ENCODE results near the gene GNB1.

GNB1 gene

DNA sequence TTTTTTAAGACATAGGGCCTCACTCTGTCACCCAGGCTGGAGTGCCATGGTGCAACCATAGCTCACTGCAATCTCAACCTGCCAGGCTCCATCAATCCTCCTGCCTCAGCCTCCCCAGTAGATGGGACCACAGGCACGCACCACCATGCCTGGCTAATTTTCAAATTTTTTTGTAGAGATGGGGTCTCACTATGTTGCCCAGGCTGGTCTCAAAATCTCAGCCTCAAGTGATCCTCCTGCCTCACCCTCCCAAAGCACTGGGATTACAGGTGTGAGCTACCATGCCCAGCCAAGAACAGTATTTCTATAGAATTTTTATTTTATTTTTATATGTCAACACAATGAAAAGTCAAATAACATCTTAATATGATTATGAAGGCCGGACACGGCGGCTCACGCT, 10.9 kb downstream of the GNB1 start:
- TF ChIP-seq, protein P1, sequence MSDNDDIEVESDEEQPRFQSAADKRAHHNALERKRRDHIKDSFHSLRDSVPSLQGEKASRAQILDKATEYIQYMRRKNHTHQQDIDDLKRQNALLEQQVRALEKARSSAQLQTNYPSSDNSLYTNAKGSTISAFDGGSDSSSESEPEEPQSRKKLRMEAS (IDR thresholded peaks at IDR 0.05), result no peak
- no peak for TF ChIP-seq TEAD4 (IDR thresholded peaks at IDR 0.05)
- TF ChIP-seq, protein P2, sequence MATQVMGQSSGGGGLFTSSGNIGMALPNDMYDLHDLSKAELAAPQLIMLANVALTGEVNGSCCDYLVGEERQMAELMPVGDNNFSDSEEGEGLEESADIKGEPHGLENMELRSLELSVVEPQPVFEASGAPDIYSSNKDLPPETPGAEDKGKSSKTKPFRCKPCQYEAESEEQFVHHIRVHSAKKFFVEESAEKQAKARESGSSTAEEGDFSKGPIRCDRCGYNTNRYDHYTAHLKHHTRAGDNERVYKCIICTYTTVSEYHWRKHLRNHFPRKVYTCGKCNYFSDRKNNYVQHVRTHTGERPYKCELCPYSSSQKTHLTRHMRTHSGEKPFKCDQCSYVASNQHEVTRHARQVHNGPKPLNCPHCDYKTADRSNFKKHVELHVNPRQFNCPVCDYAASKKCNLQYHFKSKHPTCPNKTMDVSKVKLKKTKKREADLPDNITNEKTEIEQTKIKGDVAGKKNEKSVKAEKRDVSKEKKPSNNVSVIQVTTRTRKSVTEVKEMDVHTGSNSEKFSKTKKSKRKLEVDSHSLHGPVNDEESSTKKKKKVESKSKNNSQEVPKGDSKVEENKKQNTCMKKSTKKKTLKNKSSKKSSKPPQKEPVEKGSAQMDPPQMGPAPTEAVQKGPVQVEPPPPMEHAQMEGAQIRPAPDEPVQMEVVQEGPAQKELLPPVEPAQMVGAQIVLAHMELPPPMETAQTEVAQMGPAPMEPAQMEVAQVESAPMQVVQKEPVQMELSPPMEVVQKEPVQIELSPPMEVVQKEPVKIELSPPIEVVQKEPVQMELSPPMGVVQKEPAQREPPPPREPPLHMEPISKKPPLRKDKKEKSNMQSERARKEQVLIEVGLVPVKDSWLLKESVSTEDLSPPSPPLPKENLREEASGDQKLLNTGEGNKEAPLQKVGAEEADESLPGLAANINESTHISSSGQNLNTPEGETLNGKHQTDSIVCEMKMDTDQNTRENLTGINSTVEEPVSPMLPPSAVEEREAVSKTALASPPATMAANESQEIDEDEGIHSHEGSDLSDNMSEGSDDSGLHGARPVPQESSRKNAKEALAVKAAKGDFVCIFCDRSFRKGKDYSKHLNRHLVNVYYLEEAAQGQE (IDR thresholded peaks at IDR 0.05; ENCODE audit: low read depth), result no peak
- no peak for TF ChIP-seq TAF1 (IDR thresholded peaks at IDR 0.05; ENCODE audit: low read depth)
- no peak for TF ChIP-seq YY1 (IDR thresholded peaks at IDR 0.05; ENCODE audit: low read depth)
- no peak for TF ChIP-seq EGR1 (IDR thresholded peaks at IDR 0.05)
- TF ChIP-seq TCF12 (IDR thresholded peaks at IDR 0.05; ENCODE audit: low read depth), result no peak
- no peak for TF ChIP-seq NFIC (IDR thresholded peaks at IDR 0.05)
- no peak for TF ChIP-seq EP300 (IDR thresholded peaks at IDR 0.05; ENCODE audit: borderline replicate concordance)
- TF ChIP-seq CREB1 (IDR thresholded peaks at IDR 0.05; ENCODE audit: low read depth), result no peak
- no peak for TF ChIP-seq FOXM1 (IDR thresholded peaks at IDR 0.05; ENCODE audit: borderline replicate concordance, low read depth)
- TF ChIP-seq, protein P3, sequence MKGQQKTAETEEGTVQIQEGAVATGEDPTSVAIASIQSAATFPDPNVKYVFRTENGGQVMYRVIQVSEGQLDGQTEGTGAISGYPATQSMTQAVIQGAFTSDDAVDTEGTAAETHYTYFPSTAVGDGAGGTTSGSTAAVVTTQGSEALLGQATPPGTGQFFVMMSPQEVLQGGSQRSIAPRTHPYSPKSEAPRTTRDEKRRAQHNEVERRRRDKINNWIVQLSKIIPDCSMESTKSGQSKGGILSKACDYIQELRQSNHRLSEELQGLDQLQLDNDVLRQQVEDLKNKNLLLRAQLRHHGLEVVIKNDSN (IDR thresholded peaks at IDR 0.05), result no peak
- TF ChIP-seq RAD21 (IDR thresholded peaks at IDR 0.05; ENCODE audit: low read depth), result no peak
- TF ChIP-seq CEBPB (IDR thresholded peaks at IDR 0.05), result no peak
- TF ChIP-seq ZBTB7A (IDR thresholded peaks at IDR 0.05; ENCODE audit: low read depth), result no peak

DNA sequence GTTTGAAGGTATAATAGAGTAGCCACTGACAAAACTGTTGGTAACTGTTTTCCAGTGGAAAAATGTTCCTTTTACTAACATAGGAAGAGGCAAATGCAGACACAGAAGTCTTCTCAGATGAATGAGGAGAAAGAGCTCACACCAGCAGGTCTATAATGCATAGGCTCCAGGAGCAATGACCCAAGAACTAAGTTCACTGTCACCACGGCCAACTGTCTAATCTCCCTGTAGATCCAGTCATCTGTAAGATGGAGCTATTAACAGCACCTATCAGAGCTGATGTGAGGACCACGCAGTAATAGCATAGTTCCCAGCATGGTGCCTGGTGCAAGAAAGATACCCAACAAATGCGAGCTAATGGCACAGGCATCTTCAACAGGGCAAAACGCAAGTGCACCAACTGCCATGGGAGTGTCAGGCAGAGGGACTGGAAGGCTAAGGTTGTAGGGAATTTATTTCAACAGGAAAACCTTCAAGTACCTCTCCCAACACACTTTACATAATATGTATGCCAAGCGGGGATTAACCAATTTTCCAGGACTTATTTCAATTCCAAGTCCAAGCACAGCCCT, 12.9 kb downstream of the GNB1 start:
- TF ChIP-seq YY1 (IDR thresholded peaks at IDR 0.05; ENCODE audit: low read depth) (no peak), CREB1 (IDR thresholded peaks at IDR 0.05; ENCODE audit: low read depth) (no peak), EP300 (IDR thresholded peaks at IDR 0.05; ENCODE audit: borderline replicate concordance) (no peak), FOXM1 (IDR thresholded peaks at IDR 0.05; ENCODE audit: borderline replicate concordance, low read depth) (no peak), TAF1 (IDR thresholded peaks at IDR 0.05; ENCODE audit: low read depth) (no peak)
- TF ChIP-seq, protein P3 (IDR thresholded peaks at IDR 0.05), result no peak
- TF ChIP-seq, protein P1 (IDR thresholded peaks at IDR 0.05), result no peak

DNA sequence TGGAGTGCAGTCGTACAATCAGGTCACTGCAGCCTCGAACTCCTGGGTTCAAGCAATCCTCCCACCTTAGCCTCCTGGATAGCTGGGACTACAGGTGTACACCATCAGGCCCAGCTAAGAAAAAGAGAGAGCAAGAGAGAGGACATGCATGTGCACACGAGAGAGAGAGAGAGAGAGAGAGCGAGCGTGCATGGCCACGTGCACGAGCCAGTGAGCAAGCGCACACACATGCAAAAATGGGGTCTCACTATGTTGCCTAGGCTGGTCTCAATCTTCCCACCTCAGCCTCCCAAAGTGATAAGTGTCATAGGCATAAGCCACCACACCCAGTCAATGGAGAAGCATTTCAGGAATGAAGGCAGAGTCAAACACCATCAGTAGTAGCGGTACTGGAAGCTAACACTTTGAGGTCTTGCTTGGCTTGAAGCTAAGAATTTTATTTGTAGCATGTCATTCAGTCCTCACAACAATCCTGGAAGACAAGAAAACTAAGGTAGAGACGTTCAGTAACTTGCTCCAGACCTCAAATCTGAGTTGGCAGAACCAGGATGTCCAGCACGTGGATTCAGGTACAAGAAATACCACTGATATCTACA, 14.5 kb downstream of the GNB1 start:
- TF ChIP-seq TAF1 (IDR thresholded peaks at IDR 0.05; ENCODE audit: low read depth), result no peak
- TF ChIP-seq, protein P2 (IDR thresholded peaks at IDR 0.05; ENCODE audit: low read depth), result no peak
- TF ChIP-seq EP300 (IDR thresholded peaks at IDR 0.05; ENCODE audit: borderline replicate concordance), result no peak
- no peak for TF ChIP-seq CEBPB (IDR thresholded peaks at IDR 0.05)
- TF ChIP-seq TCF12 (IDR thresholded peaks at IDR 0.05; ENCODE audit: low read depth), result no peak
- TF ChIP-seq RAD21 (IDR thresholded peaks at IDR 0.05; ENCODE audit: low read depth), result no peak
- TF ChIP-seq FOXM1 (IDR thresholded peaks at IDR 0.05; ENCODE audit: borderline replicate concordance, low read depth), result no peak
- TF ChIP-seq, protein P3 (IDR thresholded peaks at IDR 0.05), result no peak
- TF ChIP-seq ZBTB7A (IDR thresholded peaks at IDR 0.05; ENCODE audit: low read depth), result no peak
- no peak for TF ChIP-seq YY1 (IDR thresholded peaks at IDR 0.05; ENCODE audit: low read depth)
- no peak for TF ChIP-seq CREB1 (IDR thresholded peaks at IDR 0.05; ENCODE audit: low read depth)
- TF ChIP-seq EGR1 (IDR thresholded peaks at IDR 0.05), result no peak
- no peak for TF ChIP-seq TEAD4 (IDR thresholded peaks at IDR 0.05)
- no peak for TF ChIP-seq NFIC (IDR thresholded peaks at IDR 0.05)
- TF ChIP-seq, protein P1 (IDR thresholded peaks at IDR 0.05), result no peak

DNA sequence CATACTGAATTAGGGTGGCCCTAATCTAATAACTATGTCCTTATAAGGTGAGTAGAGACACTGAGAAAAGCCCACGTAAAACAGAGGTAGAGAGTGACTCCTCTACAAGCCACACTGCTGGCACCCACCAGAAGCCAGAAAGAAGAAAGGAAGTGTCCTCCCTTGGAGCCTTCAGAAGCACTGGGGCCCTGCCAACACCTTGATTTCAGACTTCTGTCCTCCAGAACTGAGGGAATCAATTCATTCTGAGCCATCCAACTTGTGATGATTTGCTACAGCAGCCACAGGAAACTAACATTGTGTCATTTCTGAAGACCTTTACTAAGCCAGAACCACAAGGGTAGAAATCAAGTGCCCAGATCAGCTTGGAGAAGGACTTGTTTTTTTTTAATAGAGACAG, 15.0 kb downstream of the GNB1 start:
- TF ChIP-seq FOXM1 (IDR thresholded peaks at IDR 0.05; ENCODE audit: borderline replicate concordance, low read depth), result no peak

DNA sequence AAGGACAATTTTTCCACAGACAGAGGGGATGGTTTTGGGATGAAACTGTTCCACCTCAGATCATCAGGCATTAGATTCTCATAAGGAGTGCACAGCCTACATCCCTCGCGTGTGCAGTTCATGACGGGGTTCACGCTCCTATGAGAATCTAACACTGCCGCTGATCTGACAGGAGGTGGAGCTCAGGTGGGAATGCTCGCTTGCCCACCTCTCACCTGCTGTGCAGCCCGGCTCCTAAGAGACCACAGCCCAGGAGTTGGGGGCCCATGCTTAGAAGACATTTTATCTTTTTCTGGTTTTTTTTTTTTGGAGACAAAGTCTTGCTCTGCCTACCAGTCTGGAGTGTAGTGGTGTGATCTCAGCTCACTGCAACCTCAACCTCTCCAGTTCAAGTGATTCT, 16.0 kb downstream of the GNB1 start:
- TF ChIP-seq ZBTB7A (IDR thresholded peaks at IDR 0.05; ENCODE audit: low read depth), result no peak
